ENCODE data around the gene LRRC8C.
A peak's percentile ranks its signal among the peaks of the same experiment; 100 is the strongest.

The LRRC8C gene

DNA sequence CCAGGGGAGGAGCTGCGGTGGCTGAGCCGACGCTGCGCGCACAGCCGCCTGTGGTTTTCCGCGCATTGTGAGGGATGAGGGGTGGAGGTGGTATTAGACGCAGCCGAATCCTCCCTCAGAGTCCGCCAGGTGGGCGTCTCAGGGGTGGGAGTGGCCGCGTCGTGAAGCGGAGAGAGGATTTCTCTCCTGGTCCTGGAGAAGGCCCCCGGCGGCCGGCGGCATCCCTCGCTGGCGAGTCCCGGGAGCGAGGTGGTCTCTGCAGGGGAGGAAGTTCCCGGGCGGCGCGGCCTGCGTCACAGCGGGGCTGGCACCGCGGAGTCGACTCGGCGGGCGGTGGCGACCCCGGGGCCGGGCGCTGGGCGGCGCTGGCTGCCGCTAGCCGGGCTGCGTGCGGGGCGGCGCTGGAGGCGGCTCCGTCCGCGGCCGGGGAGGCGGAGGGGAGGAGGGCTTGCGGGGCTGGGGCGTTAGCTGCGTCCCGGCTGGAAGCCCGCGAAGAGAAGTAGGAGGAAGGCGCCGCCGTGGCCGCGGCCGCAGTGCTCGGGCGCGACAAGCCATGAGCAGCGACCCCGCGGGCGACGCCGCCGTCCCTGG lies at the start of gene LRRC8C:
Gene LRRC8C (plus strand): TSS at position 464 of the 591 bp plus-strand sequence. CDS start 53,354 bp downstream, outside the sequence.
- TF ChIP-seq, protein P1, sequence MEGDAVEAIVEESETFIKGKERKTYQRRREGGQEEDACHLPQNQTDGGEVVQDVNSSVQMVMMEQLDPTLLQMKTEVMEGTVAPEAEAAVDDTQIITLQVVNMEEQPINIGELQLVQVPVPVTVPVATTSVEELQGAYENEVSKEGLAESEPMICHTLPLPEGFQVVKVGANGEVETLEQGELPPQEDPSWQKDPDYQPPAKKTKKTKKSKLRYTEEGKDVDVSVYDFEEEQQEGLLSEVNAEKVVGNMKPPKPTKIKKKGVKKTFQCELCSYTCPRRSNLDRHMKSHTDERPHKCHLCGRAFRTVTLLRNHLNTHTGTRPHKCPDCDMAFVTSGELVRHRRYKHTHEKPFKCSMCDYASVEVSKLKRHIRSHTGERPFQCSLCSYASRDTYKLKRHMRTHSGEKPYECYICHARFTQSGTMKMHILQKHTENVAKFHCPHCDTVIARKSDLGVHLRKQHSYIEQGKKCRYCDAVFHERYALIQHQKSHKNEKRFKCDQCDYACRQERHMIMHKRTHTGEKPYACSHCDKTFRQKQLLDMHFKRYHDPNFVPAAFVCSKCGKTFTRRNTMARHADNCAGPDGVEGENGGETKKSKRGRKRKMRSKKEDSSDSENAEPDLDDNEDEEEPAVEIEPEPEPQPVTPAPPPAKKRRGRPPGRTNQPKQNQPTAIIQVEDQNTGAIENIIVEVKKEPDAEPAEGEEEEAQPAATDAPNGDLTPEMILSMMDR (conservative IDR thresholded peaks at IDR 0.05; ENCODE audit: low read depth, low read length): no peak
- Histone ChIP-seq H3K36me3 (ENCODE audit: insufficient read depth) (no peaks in the 10 kb centered on the region), H3K4me3 (IDR thresholded peaks at IDR 0.05; ENCODE audit: insufficient read depth, low read depth, low read length) (peak within 1 kb of the TSS; percentile 18), H4K20me1 (ENCODE audit: insufficient read depth) (no peaks in the 10 kb centered on the region), H3K9ac (peak within 1 kb of the TSS; percentile 61), H3K27me3 (ENCODE audit: insufficient read depth, low read depth) (no peaks in the 10 kb centered on the region), H3K4me1 (ENCODE audit: low read depth, poor library complexity, severe bottlenecking) (peaks cover 47% of the 10 kb centered on the region), H3K4me2 (peak within 1 kb of the TSS; percentile 86), H2AFZ (ENCODE audit: low read depth) (peak within 1 kb of the TSS; percentile 82), H3K79me2 (ENCODE audit: insufficient read depth, low read depth) (0 out of 2 replicates have a peak, but pooled peaks cover 3% of the 10 kb centered on the region), H3K27ac (0 out of 2 replicates have a peak within 1 kb of the TSS, but pooled peaks have one; percentile 26)

DNA sequence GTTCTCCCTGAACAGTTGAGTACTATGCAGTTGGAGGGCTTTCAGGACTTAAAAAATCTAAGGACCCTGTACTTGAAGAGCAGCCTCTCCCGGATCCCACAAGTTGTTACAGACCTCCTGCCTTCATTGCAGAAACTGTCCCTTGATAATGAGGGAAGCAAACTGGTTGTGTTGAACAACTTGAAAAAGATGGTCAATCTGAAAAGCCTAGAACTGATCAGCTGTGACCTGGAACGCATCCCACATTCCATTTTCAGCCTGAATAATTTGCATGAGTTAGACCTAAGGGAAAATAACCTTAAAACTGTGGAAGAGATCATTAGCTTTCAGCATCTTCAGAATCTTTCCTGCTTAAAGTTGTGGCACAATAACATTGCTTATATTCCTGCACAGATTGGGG lies 48.7 kb upstream of the LRRC8C start:
- Histone ChIP-seq H3K4me1 (ENCODE audit: low read depth, poor library complexity, severe bottlenecking) (peaks cover 9% of the 10 kb centered on the region), H3K27me3 (ENCODE audit: insufficient read depth, low read depth) (no peaks in the 10 kb centered on the region), H3K36me3 (ENCODE audit: insufficient read depth) (no peaks in the 10 kb centered on the region), H3K4me3 (IDR thresholded peaks at IDR 0.05; ENCODE audit: insufficient read depth, low read depth, low read length) (no peak overlapping the region), H4K20me1 (ENCODE audit: insufficient read depth) (no peaks in the 10 kb centered on the region), H2AFZ (ENCODE audit: low read depth) (no peak overlapping the region), H3K27ac (no peak overlapping the region), H3K4me2 (no peak overlapping the region), H3K9ac (no peak overlapping the region), H3K79me2 (ENCODE audit: insufficient read depth, low read depth) (no peaks in the 10 kb centered on the region)
- TF ChIP-seq, protein P1 (conservative IDR thresholded peaks at IDR 0.05; ENCODE audit: low read depth, low read length): no peak

DNA sequence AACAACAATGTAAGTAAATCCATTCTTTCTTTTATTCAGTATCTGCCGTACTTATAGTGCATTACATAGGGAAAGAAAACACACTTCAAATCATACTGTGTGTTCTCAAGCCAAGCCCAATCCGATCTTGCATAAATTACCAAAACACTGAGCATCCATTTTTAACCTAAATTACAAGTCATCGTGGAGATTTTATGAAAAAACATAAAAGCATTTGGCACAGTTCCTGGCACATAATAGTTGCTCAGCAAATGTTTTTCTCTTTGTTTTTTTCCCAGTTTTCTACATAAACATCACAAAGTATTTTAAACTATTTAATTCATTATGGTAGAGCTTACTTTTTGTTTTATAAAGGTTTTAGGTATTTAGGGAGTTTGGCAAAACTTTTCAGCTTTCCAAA lies 48.1 kb upstream of the LRRC8C start:
- H3K27me3 ChIP-seq (ENCODE audit: insufficient read depth, low read depth): no peaks in the 10 kb centered on the region
- no peak overlapping the region for H3K4me2 ChIP-seq
- H3K36me3 ChIP-seq (ENCODE audit: insufficient read depth): no peaks in the 10 kb centered on the region
- TF ChIP-seq, protein P1 (conservative IDR thresholded peaks at IDR 0.05; ENCODE audit: low read depth, low read length): no peak
- no peak overlapping the region for H3K27ac ChIP-seq
- peaks cover 9% of the 10 kb centered on the region for H3K4me1 ChIP-seq (ENCODE audit: low read depth, poor library complexity, severe bottlenecking)
- no peak overlapping the region for H3K9ac ChIP-seq
- H2AFZ ChIP-seq (ENCODE audit: low read depth): no peak overlapping the region
- H3K79me2 ChIP-seq (ENCODE audit: insufficient read depth, low read depth): no peaks in the 10 kb centered on the region
- no peak overlapping the region for H3K4me3 ChIP-seq (IDR thresholded peaks at IDR 0.05; ENCODE audit: insufficient read depth, low read depth, low read length)
- H4K20me1 ChIP-seq (ENCODE audit: insufficient read depth): no peaks in the 10 kb centered on the region

DNA sequence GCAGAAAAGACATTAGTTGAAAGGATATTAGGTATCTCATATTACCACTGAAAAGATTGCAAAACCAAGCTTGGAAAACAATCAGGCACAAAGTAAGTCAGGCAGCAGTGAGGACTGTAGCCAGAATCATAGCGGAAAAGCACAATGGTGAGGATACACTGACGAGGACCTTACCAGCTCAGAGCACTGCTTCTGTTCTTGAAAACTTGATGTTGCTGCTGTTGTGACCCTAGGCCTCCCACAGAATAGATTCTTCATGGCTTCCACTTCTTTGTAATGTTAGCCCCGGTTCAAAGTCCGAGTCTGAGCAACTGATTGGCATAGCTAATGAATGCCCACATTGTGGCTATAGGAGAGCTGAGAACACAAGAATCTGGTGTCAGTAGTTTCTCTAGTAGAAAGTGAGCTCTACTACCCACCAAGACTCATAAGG lies 45.2 kb upstream of the LRRC8C start:
- TF ChIP-seq, protein P1 (conservative IDR thresholded peaks at IDR 0.05; ENCODE audit: low read depth, low read length): no peak
- Histone ChIP-seq H3K27me3 (ENCODE audit: insufficient read depth, low read depth) (no peaks in the 10 kb centered on the region), H2AFZ (ENCODE audit: low read depth) (no peak overlapping the region), H3K27ac (no peak overlapping the region), H3K4me2 (no peak overlapping the region), H4K20me1 (ENCODE audit: insufficient read depth) (no peaks in the 10 kb centered on the region), H3K79me2 (ENCODE audit: insufficient read depth, low read depth) (no peaks in the 10 kb centered on the region), H3K9ac (no peak overlapping the region), H3K4me3 (IDR thresholded peaks at IDR 0.05; ENCODE audit: insufficient read depth, low read depth, low read length) (no peak overlapping the region), H3K4me1 (ENCODE audit: low read depth, poor library complexity, severe bottlenecking) (no peaks in the 10 kb centered on the region), H3K36me3 (ENCODE audit: insufficient read depth) (no peaks in the 10 kb centered on the region)

Measured in KMS-11 (cell line).